Neuron (in vitro differentiated cells): ENCODE measurements around the gene DAZAP1.

Experiments used
- H2AFZ ChIP-seq: one replicate; pipeline ENCODE4 v1.6.1; 2013; ENCODE audit warnings: low read depth, mild to moderate bottlenecking, inconsistent platforms, low read length, moderate library complexity
- H3K27me3 ChIP-seq: one replicate; pipeline ENCODE4 v1.6.1; 2013; ENCODE audit warnings: low read length; ENCODE audit not compliant: insufficient read depth
- H3K36me3 ChIP-seq: one replicate; pipeline ENCODE4 v1.6.1; 2013; ENCODE audit warnings: low read length; ENCODE audit not compliant: insufficient read depth
- H3K4me1 ChIP-seq: one replicate; pipeline ENCODE4 v1.6.1; 2013; ENCODE audit warnings: low read length; ENCODE audit not compliant: insufficient read depth
- H3K4me3 ChIP-seq: 2 replicates; pipeline ENCODE4 v1.5.1; 2013; ENCODE audit warnings: mild to moderate bottlenecking, low read length, moderate library complexity
- H3K9me3 ChIP-seq: one replicate; pipeline ENCODE4 v1.6.1; 2013; ENCODE audit warnings: low read length

The DAZAP1 gene

GRCh38 chr19:1425102-1425837, 17.9 kb downstream of the DAZAP1 start:
- Histone ChIP-seq H3K4me3 (no peak overlapping the region), H3K4me1 (peaks cover 15% of the 10 kb centered on the region), H3K9me3 (no peaks in the 10 kb centered on the region), H3K27me3 (no peaks in the 10 kb centered on the region), H3K36me3 (peaks cover 85% of the 10 kb centered on the region), H2AFZ (no peak overlapping the region)

GRCh38 chr19:1425902-1426301, 18.5 kb downstream of the DAZAP1 start:
- peaks cover 82% of the 10 kb centered on the region for H3K36me3 ChIP-seq
- H3K9me3 ChIP-seq: no peaks in the 10 kb centered on the region
- no peaks in the 10 kb centered on the region for H3K27me3 ChIP-seq
- H2AFZ ChIP-seq: no peak overlapping the region
- no peak overlapping the region for H3K4me3 ChIP-seq
- H3K4me1 ChIP-seq: peaks cover 15% of the 10 kb centered on the region

- H3K27me3 ChIP-seq: no peaks in the 10 kb centered on the region
- peaks cover 15% of the 10 kb centered on the region for H3K4me1 ChIP-seq
- no peak overlapping the region for H3K4me3 ChIP-seq
- no peak overlapping the region for H2AFZ ChIP-seq
- no peaks in the 10 kb centered on the region for H3K9me3 ChIP-seq
- H3K36me3 ChIP-seq: peaks cover 76% of the 10 kb centered on the region
Measured at GRCh38 chr19:1426736-1427135, 19.4 kb downstream of the DAZAP1 start.

- H3K27me3 ChIP-seq: no peaks in the 10 kb centered on the region
- H2AFZ ChIP-seq: no peak overlapping the region
- H3K9me3 ChIP-seq: no peaks in the 10 kb centered on the region
- H3K4me3 ChIP-seq: no peak overlapping the region
- peaks cover 15% of the 10 kb centered on the region for H3K4me1 ChIP-seq
- H3K36me3 ChIP-seq: peaks cover 76% of the 10 kb centered on the region
Measured at GRCh38 chr19:1427221-1427920, 20.0 kb downstream of the DAZAP1 start.

GRCh38 chr19:1428738-1429391, 21.5 kb downstream of the DAZAP1 start:
- Histone ChIP-seq H3K4me3 (no peak overlapping the region), H3K4me1 (peaks cover 8% of the 10 kb centered on the region), H3K36me3 (peaks cover 76% of the 10 kb centered on the region), H3K27me3 (no peaks in the 10 kb centered on the region), H2AFZ (no peak overlapping the region), H3K9me3 (no peaks in the 10 kb centered on the region)

- Histone ChIP-seq H3K9me3 (no peaks in the 10 kb centered on the region), H2AFZ (no peak overlapping the region), H3K4me3 (no peak overlapping the region), H3K4me1 (peaks cover under 1% of the 10 kb centered on the region), H3K27me3 (no peaks in the 10 kb centered on the region), H3K36me3 (peaks cover 83% of the 10 kb centered on the region)
Measured at GRCh38 chr19:1429750-1430149, 22.4 kb downstream of the DAZAP1 start.

- peaks cover 1% of the 10 kb centered on the region for H3K4me1 ChIP-seq
- H3K4me3 ChIP-seq: no peak overlapping the region
- peaks cover 82% of the 10 kb centered on the region for H3K36me3 ChIP-seq
- H2AFZ ChIP-seq: no peak overlapping the region
- H3K27me3 ChIP-seq: no peaks in the 10 kb centered on the region
- no peaks in the 10 kb centered on the region for H3K9me3 ChIP-seq
Measured at GRCh38 chr19:1430246-1430645, 22.9 kb downstream of the DAZAP1 start.

GRCh38 chr19:1431759-1432506, 24.5 kb downstream of the DAZAP1 start:
- no peak overlapping the region for H2AFZ ChIP-seq
- H3K27me3 ChIP-seq: no peaks in the 10 kb centered on the region
- peaks cover 73% of the 10 kb centered on the region for H3K36me3 ChIP-seq
- H3K4me1 ChIP-seq: peaks cover 3% of the 10 kb centered on the region
- no peaks in the 10 kb centered on the region for H3K9me3 ChIP-seq
- no peak overlapping the region for H3K4me3 ChIP-seq

GRCh38 chr19:1432507-1432887, 25.1 kb downstream of the DAZAP1 start:
- Histone ChIP-seq H3K4me3 (no peak overlapping the region), H2AFZ (no peak overlapping the region), H3K27me3 (no peaks in the 10 kb centered on the region), H3K36me3 (peaks cover 70% of the 10 kb centered on the region), H3K9me3 (no peaks in the 10 kb centered on the region), H3K4me1 (peaks cover 3% of the 10 kb centered on the region)

GRCh38 chr19:1433119-1434039, 26.0 kb downstream of the DAZAP1 start:
- Histone ChIP-seq H3K4me1 (peaks cover 3% of the 10 kb centered on the region), H3K36me3 (peaks cover 61% of the 10 kb centered on the region), H3K4me3 (no peak overlapping the region), H3K9me3 (no peaks in the 10 kb centered on the region), H3K27me3 (no peaks in the 10 kb centered on the region), H2AFZ (no peak overlapping the region)

GRCh38 chr19:1434040-1434366, 26.6 kb downstream of the DAZAP1 start:
- H2AFZ ChIP-seq: no peak overlapping the region
- peaks cover 4% of the 10 kb centered on the region for H3K4me1 ChIP-seq
- no peak overlapping the region for H3K4me3 ChIP-seq
- no peaks in the 10 kb centered on the region for H3K27me3 ChIP-seq
- peaks cover 56% of the 10 kb centered on the region for H3K36me3 ChIP-seq
- no peaks in the 10 kb centered on the region for H3K9me3 ChIP-seq

GRCh38 chr19:1434577-1435060, 27.2 kb downstream of the DAZAP1 start:
- Histone ChIP-seq H3K36me3 (peaks cover 56% of the 10 kb centered on the region), H3K4me1 (peaks cover 10% of the 10 kb centered on the region), H3K27me3 (no peaks in the 10 kb centered on the region), H3K4me3 (no peak overlapping the region), H2AFZ (no peak overlapping the region), H3K9me3 (no peaks in the 10 kb centered on the region)
